ENCODE measurements around the gene MYL6.

- no peak for TF ChIP-seq CTCF (IDR thresholded peaks at IDR 0.05)
- TF ChIP-seq POLR2AphosphoS5 (IDR thresholded peaks at IDR 0.05; ENCODE audit: low read depth, low read length), result no peak
- no peak for TF ChIP-seq TCF7L2 (IDR thresholded peaks at IDR 0.05; ENCODE audit: low read depth, low read length)
Measured at GRCh38 chr12:56204275-56204674, 46.1 kb downstream of the MYL6 start.

Measured in Panc1 (cell line).